Measurements from ENCODE around the gene PRR22.

DNA sequence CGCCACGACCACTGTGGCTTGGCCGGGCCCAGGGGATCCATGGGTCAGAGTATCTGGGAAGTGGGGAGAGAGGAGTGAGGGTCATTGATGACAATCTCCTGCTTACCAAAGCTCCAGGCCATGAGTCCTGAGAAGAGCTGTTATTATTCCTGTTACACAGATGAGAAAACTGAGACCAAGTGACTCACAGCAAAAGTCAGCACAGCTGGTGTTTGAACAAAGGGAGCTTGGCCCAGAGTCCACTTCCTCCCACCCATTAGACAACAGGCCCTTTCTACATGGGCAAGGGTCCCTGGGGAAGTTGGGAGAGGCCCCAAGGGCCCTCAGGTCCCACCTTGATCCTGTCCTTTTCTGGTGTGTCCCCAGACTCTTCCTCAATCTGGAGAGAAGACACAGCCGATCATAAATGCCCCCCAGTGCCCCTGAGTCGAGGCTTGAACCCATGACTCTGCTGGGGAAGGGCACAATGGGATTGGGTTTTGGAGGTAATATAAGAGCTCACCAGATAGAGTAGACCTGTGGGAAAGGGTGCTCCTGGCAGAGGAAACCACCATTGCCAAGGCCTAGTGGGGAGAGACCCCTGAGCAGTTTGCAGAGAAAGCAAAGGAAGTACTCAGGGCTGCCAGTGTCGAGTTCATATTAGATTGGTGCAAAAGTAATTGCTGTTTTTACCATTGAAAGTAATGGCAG, 48.1 kb upstream of the PRR22 start:
- TF ChIP-seq, protein P1, sequence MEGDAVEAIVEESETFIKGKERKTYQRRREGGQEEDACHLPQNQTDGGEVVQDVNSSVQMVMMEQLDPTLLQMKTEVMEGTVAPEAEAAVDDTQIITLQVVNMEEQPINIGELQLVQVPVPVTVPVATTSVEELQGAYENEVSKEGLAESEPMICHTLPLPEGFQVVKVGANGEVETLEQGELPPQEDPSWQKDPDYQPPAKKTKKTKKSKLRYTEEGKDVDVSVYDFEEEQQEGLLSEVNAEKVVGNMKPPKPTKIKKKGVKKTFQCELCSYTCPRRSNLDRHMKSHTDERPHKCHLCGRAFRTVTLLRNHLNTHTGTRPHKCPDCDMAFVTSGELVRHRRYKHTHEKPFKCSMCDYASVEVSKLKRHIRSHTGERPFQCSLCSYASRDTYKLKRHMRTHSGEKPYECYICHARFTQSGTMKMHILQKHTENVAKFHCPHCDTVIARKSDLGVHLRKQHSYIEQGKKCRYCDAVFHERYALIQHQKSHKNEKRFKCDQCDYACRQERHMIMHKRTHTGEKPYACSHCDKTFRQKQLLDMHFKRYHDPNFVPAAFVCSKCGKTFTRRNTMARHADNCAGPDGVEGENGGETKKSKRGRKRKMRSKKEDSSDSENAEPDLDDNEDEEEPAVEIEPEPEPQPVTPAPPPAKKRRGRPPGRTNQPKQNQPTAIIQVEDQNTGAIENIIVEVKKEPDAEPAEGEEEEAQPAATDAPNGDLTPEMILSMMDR (conservative IDR thresholded peaks at IDR 0.05; ENCODE audit: low read depth, low read length), result no peak
- no peak for TF ChIP-seq EZH2 (IDR thresholded peaks at IDR 0.05; ENCODE audit: low read length, unreplicated experiment)
